Omental fat pad (tissue), 4 donors: ENCODE data around the gene CCDC110. TPM values are rescaled to one million over a fixed set of nuclear protein-coding genes. Genes with fewer than 3 reads are reported as not detected.
A peak's percentile ranks its signal among the peaks of the same experiment; 100 is the strongest.

ENCODE experiments used
- ATAC-seq: fragments of 150-250 bp; one replicate; pipeline ENCODE4 v1.9.1; 2016; ENCODE audit warnings: mild to moderate bottlenecking, moderate library complexity; ENCODE audit not compliant: low FRiP score
- DNase-seq: peaks from one replicate; pipeline ENCODE4 v3.0.0-alpha.2; 2019; ENCODE audit warnings: low spot score
- total RNA-seq, 4 donors: library from RNA; depleted of rRNA; stranded (reverse); fragments of >200 nt; gene quantifications; one replicate each; pipeline ENCODE4 v1.1.0, GENCODE V29; 2016
- TF ChIP-seq, protein P1 (sequence below), 3 donors: fragments of 450-650 bp; IDR thresholded peaks; one replicate each; pipeline ENCODE4 v1.5.1; 2016 to 2017; ENCODE audit warnings: antibody characterized with exemption in 3 of 3, mild to moderate bottlenecking in 3 of 3, moderate library complexity in 2 of 3

CCDC110 gene
- total RNA-seq, 4 donors from 2014 or later = 0.19 to 2.8 (median 0.36) TPM

DNA sequence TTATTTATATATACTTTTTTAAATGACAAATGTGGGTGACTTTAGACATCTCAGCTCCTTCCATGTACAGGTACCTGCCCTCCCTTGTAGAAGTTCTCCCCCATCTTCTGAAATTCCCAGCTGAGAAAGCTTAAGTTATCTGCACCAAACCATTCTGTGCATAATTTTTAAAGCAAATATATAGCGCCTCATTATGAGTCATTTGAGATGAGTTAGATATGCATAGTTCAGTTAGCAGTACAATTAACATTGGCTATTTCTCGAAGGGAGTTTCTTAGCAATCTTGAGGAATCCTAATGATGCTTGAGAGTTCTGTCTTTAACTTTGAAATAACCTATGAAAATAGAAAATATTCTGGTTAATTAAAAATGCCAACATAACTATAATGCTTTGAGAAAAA lies 26.3 kb downstream of the CCDC110 start:
- DNase-seq (no peak), ATAC-seq (no peak)
- TF ChIP-seq, protein P1, sequence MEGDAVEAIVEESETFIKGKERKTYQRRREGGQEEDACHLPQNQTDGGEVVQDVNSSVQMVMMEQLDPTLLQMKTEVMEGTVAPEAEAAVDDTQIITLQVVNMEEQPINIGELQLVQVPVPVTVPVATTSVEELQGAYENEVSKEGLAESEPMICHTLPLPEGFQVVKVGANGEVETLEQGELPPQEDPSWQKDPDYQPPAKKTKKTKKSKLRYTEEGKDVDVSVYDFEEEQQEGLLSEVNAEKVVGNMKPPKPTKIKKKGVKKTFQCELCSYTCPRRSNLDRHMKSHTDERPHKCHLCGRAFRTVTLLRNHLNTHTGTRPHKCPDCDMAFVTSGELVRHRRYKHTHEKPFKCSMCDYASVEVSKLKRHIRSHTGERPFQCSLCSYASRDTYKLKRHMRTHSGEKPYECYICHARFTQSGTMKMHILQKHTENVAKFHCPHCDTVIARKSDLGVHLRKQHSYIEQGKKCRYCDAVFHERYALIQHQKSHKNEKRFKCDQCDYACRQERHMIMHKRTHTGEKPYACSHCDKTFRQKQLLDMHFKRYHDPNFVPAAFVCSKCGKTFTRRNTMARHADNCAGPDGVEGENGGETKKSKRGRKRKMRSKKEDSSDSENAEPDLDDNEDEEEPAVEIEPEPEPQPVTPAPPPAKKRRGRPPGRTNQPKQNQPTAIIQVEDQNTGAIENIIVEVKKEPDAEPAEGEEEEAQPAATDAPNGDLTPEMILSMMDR (IDR thresholded peaks at IDR 0.05) = no peak

DNA sequence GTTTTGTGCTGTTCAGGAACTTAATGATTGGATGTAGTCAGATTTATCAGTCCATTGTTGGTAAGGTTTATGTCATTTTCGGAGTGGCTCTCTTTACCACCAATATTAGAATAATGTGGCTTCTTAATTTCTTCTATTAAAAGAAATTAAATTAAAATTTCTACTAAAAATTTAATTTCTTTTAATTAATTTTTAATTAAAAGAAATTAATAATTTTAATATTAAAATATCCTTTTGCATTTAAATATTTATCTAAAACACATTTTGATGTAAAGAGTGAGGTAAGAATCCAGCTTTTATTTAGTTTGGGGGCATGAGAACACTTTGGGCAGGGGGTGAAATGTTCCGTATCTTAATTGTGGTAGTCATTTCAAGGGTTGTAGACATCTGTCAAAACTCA lies 30.1 kb downstream of the CCDC110 start:
- no peak for ATAC-seq
- DNase-seq = no peak
- TF ChIP-seq, protein P1 (IDR thresholded peaks at IDR 0.05) = no peak

DNA sequence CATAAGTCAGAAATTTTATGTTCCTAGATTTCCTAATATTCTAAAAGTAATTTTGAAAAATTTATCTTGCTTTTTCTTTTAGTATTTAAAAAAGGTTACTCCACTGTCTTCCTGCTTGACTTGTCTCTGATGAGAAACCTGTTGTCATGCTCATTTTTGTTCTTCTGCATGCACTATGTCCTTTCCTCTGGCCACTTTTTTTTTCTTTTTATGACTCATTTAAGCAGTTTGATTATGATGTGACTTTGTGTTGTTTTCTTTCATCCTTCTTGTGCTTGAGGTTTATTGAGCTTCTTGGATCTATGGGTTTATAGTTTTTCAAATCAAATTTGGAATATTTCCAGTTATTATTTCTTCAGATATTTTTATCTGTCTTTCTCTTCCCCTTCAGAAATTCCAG lies 33.7 kb downstream of the CCDC110 start:
- DNase-seq = no peak
- no peak for ATAC-seq
- TF ChIP-seq, protein P1 (IDR thresholded peaks at IDR 0.05) = no peak

DNA sequence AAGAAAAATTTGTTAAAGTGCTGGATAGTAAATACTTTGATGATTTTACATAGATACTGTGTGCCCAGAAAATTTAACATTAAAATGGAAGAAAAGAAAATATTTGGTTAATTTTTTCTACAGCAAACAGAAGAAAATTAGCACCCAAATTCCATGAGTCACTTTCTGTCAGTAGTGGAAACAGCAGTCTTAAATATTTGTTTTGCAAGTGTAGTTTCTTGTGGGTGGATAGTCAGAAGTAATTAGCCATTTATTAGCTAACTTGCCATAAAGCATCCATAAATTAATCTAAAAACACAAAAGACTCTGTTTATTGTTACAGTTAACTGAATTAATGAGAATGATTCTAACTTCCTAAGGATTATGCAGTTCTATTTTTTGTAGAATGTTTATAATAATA lies 36.1 kb downstream of the CCDC110 start:
- ATAC-seq (no peak), DNase-seq (no peak)
- TF ChIP-seq, protein P1 (IDR thresholded peaks at IDR 0.05) = no peak

DNA sequence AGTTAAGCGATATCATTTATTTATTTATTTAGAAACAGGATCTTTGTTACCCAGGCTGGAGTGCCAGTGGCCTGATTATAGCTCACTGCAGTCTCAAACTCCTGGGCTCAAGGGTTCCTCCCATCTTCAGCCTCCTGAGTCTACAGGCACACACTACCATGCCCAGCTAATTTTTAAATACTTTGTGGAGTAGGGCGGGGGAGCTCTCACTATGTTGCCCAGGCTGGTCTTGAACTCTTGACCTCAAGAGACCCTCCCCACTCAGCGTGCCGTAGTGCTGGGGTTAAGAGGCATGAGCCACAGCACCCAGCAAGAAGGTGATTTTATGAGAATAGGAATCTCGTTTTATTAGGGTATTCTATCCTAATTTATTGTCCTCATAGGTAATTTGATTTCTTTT lies 41.9 kb downstream of the CCDC110 start:
- DNase-seq (no peak), ATAC-seq (no peak)
- TF ChIP-seq, protein P1 (IDR thresholded peaks at IDR 0.05) = no peak

DNA sequence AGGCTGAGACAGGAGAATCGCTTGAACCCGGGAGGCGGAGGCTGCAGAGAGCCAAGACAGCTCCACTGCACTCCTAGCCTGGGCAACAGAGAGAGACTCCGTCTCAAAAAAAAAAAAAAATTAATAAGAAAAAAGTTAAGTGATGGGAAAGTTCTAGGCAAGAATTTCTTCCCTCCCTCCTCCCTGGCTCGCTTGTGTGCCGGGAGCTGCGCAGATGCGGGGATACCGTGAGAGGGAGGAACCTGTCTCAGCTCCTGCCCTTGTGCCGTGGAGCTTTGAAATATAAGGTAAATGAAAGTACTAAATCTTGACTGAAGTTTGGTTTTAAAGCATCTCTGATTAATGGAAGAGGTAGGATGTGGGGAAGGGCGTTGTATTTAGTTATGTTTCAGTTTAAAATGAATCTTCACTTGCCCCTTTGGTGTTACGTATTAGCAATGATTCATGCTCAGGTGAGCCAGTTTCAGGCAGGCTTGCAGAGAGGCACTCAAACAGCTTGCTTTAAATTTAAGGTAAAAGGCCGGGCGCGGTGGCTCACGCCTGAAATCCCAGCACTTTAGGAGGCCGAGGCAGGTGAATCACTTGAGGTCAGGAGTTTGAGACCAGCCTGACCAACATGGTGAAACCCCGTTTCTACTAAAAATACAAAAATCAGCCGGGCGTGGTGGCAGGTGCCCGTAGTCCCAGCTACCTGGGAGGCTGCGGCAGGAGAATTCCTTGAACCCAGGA lies 44.4 kb downstream of the CCDC110 start:
- DNase-seq (no peak), ATAC-seq (no peak)
- TF ChIP-seq, protein P1 (IDR thresholded peaks at IDR 0.05) = no peak

DNA sequence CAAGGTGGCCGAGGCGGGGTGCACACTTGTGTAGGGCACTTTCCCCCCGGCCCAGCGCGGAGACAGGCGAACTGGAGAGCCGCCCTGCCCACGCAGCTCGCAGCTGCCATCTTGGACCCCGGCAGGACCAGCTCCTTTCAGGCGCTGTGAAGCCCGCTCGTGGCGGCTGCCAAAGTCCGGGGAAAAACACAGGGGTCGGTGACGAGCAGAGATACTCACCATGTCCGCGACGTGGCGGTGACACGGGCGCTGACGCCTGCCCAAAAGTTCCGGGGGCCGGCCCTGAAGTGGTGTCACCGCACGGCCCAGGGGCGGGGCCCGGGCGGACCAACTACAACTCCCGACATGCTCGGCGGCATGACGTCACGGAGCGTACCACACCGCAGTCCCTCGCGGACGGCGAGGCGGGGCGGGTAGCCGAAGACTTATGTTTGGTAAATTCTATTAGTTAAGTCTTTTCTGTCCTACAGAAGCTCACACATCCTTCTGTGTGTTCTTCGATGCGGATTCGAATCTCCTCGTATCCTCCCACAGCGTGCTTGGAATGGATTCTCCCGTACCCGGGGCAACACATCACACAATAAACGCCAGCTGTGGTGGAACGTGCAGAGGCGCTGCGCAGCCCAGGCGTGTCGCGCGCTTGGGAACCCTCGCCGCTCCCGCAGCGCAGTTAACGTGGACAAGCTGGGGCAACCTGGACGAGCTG lies 45.7 kb downstream of the CCDC110 start, which contains the start of gene UFSP2:
TSS of gene UFSP2 (minus strand) at position 318 of the 706 bp plus-strand sequence. CDS start at position 222, 96 bp downstream.
- DNase-seq (peak; percentile 91), ATAC-seq (peak; percentile 94)
- TF ChIP-seq, protein P1 (IDR thresholded peaks at IDR 0.05) = no peak
